Superior temporal gyrus (tissue), 1 donor: Measurements from ENCODE around the gene TTC29.

Source experiments
- DNase-seq: peaks from one replicate; pipeline ENCODE4 v3.0.0-alpha.2; 2016; ENCODE audit errors: extremely low spot score

Gene TTC29, protein sequence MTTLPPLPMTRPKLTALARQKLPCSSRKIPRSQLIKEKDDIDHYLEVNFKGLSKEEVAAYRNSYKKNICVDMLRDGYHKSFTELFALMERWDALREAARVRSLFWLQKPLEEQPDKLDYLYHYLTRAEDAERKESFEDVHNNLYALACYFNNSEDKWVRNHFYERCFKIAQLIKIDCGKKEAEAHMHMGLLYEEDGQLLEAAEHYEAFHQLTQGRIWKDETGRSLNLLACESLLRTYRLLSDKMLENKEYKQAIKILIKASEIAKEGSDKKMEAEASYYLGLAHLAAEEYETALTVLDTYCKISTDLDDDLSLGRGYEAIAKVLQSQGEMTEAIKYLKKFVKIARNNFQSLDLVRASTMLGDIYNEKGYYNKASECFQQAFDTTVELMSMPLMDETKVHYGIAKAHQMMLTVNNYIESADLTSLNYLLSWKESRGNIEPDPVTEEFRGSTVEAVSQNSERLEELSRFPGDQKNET

DNA sequence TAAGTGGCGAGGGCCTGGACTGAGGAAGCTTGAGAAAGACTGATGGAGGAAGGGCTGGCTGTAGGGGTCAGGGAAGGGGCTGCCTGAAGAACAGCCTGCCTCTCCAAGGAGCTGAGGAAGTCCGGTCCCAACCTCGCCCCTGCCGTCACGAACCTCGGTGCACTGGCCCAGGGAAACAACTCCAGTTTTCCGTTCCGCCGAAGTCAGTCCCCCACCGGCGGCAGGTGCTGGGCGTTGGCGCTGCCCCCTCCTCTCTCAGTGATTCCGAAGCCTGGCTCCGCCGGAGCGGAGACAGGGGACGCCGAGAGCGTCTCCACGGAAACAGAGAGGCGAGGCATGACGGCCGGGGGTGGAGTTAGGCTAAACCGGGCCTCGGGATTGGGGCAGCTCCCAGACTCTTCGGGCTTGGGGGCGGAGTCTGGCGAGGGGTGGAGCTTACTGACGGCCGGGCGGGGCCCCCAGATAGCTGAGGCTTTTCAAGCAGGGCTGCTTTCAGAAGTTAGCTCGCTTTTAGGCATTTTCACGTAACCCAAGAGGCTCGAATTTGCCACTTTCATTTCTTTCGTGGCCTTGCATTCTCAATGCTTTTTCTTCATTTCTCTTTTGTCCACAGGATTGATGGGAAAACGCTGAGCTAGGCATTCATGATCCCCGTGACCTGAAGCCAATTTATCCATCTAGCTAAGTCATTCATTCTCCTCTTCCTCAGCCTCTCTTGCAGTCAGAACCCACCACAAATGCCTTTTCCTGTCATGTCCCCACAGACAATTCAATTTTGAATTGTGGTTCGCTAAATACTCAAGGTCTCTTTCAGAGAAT is at the start of gene TTC29:
Gene TTC29 (minus strand): TSS at position 309 of the 819 bp plus-strand sequence. CDS start 5,969 bp downstream, outside the sequence.
- peak; percentile 88 for DNase-seq

DNA sequence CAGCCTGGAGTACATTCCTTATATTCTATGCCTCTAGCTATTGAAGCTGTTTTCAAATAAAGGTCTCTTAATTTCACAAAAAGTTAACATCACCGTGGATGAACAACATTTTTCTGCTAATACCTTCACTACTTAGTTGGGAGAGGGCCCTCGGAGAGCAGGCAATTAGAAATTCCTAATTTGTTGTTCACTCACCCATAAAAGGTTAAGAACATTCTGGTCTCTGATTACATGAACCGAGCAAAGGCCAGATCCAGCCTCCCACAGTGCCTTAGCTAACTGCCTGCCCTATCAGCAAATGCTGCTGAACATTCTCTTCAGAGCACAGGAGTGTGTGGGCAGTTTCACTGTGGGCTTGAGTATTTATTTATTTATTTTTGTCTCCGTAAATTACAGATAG is 36.0 kb upstream of the TTC29 start:
- DNase-seq = no peak

DNA sequence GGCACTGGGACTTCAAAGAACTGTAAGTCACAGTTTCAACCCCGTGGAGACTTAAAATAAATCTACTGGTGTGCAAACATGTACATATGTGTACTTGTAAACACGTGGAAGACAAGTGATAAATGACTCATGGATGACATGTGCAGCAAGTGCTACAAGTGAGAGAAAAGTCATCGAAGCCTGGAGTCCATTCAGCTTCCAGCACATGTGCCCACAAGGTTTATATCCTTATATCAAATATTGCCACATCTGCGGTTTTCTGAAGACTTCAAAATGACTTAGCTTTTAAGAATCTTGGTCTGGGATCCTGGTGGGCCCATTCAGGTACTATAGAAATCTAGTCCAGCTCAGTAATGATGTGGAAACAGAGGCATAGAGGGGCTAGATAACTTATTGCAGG is 33.0 kb upstream of the TTC29 start:
- DNase-seq = no peak

DNA sequence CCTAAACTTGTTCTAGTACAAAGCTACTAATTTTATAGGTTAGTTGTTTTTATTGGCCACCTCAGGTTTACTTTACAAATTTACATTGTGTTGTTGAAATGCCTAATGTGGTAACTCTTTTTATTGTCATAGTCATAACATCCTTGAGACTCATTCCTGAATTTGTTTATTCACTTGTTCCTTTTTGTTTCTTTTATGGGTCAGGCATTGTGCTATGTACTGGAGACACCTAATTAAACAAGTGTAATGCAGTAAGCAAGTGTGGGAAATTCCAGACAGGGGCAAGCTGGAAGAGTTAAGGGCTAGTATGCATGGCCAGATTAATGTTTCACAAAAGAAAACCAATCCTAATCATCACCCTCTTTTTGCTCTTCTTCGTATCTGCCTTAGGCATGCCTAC is 30.5 kb upstream of the TTC29 start:
- DNase-seq = no peak

DNA sequence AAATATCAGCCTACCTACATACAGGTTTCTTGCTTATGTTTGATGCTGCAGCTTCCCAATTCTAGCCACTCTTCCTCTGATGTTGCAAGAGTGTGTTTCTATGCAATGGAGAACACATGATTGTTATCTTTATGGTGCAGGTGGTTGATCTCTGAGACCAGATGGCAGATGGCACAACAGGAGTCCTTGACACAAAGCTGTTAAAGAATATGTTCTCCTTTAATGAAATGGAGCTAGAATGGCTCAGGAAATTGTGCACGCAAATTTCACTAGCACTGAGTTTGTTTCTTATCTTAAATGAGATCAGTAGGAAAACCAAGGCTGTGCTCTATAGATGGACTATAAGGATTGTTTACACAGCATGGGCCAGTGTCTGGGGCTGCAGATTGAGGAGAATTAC is 29.9 kb upstream of the TTC29 start:
- DNase-seq = no peak

DNA sequence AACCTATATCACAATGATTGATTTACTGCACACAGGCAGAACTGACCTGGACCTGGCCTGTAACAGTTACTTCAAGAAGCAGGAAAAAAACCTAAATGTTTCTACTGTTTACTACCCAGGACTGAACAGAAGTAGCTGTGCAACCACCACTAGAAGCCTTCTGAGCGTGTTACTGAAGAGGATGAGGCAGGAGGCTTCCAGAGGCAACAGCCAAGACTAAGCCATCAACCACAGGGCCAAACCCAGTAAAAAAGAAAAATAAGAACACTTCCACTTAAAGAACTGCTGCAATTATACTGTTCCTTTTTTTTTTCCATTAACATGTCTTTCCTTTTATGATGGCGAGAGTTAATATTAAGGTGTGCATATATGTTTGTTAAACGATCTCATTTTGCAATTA is 29.4 kb upstream of the TTC29 start:
- no peak for DNase-seq

DNA sequence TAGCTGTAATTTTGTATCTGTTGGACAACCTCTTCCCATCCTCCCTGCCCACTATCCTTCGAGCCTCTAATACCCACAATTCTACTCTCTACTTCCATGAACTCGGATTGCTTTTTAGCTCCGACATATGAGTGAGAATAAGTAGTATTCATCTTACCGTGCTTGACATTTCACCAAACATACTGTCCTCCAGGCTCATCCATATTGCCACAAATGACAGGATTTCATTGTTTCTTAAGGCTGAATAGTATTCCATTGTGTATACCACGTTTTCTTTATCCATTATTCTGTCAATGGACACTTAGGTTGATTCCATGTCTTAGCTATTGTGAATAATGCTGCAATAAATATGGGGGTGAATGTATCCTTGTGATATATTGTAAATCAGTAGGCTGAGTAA is 26.4 kb upstream of the TTC29 start:
- DNase-seq = no peak

DNA sequence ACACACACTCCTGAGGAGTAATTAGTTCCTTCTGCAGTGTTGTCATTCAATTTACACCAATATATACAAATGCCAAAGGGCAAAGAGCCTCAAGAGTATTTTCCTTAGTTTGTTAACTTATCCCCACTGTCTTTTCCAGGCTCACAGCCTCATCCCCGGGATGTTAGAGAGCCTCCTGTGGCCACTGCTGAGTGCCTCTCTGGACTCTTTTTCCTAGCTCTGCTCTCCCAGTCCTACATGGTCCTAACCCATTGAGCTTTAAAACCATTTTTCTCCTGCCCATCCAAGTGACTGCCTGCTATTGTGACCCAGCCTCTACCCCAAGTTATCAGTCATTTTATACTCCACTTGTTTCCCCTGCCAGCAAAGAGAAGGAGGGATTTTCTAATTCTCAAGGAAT is 23.5 kb upstream of the TTC29 start:
- no peak for DNase-seq

DNA sequence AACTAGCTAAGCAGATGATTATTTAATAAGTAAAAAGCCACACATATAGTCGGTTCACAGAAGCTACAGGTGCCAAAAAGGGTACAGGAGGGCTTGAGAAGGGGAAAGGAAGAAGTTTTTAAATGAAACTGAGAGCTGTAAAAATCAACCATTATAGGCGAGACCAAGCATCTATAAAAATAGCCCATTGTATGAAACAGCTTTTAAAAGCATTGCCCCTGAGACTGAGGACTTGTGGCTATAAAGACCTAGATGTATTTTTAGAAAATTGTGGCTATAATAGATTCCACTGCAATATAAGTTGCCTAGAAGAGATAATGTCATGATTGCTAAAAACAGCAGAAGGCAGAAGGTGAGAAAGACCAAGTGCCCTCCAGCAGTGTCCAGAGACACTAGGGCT is 15.0 kb upstream of the TTC29 start:
- no peak for DNase-seq

DNA sequence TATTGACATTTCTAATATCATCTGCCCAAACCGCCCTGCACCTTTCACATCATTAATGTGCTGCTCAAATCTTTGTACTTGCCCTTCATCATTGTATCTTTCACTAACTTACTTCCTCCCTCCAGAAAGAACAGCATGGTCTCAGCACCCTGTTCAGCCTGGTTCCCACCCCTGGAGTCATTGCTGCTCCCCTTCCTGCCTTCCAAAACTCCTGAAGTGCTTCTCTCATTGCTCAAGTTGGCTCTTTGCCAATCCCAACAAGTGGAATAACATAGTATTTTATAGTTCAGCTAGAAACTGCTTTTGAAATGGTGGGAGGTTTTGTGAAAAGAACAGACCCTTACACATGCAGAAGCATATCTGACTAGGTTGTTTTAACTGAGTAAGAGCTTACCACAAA is 14.0 kb upstream of the TTC29 start:
- no peak for DNase-seq

DNA sequence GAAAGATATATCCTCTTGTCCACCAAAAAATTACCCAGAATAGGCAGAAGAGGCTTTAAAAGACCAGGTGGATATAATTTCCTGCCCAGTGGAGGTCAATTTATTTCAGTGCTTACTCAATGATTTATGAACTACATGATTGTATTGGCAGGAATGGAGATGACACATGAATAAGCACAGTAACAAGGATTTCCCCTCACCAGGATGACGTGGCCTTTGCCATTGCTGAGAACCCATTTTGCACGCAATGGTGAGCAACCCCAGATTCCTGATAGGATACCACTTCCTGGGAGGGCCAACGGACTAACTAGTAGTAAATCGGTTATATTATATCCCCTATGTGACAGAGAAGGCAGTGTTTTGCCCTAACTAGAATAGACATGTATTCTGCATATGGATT is 11.6 kb upstream of the TTC29 start:
- no peak for DNase-seq

DNA sequence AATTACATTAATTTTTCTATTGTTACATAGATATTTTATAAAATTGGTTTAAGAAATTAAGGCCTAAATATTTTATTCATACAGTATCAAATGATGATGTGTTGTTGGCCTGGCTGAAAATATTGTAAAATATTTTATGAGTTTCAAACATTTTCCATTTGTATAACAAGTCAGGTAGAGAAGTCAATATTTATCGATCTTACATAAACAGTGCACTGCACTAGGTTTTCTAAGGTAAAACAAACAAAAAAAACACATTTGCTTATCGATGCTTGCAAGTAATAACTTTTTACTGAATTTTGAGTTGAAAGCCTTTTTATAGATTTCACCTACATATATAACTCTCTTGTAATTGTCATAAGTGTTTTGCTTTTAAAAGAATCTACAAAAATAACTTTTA is 7.2 kb upstream of the TTC29 start:
- no peak for DNase-seq

DNA sequence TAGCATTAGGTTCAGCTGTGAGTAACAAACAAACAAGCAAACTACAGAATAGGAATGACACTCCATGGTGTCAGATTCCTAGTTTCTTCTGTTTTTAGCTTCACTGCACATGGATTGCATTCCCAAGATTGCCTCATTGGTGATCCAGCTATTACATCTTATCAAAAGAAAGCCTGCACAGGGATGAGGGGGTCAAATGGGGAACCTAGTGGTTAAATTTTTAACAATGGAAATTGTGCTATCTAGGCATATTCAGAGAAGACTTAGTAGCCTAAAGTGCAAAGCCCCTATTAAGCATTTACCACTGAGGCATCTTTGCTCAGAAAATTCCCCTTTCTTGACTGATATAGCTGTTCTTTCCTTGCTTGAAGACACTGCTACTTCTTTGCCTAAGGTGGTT is 3.9 kb upstream of the TTC29 start:
- no peak for DNase-seq

DNA sequence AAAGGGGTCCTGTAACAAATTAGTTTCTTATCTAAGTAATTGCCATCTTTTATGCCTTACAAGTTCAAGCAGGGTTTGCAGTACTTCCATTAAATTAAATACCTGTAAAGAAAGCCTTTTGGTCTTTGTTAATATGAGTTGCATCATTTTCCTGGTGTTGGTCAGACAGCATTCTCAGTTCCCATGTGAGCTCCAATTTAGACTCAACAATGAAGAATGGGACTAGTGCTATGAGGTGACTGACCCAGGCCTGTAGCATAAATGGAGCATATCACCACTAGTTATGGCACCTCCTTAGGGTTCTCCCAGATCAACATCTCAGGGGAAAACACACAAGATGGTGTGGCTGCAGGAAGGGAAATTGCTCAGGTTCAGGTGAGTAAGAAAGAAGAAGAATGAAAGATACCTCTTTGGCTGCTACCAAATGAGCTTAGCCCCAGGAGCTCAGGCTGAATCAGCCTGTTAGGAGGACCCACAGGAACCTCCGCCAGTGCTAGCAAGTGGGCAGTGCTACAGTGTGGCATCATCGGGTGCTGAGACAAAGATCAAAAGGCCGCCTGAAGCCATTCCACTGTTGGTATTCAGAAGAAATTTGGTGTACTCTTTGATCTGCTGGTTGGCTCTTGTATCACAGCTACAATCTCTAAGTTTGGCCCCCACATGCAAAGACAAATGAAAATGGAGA is 1.8 kb downstream of the TTC29 start:
- no peak for DNase-seq

DNA sequence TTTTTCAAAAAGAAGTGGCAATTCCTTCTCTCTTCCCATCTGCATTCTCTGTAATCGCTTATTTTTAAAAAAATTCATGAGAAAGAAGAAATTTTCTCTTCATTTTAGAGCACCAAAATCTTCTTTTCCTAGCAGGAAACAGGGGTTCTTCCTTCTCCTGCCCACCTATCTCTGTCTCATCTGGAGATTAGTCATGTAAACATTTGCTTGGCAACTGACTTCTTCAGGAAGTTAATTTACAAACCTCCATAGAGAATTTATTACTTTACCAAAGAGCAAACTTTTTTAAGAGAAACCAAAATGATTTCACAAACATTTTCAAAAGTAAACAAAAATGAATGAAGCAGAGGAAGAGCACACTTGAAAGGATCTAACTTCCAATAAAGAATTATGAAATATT is 13.5 kb downstream of the TTC29 start:
- no peak for DNase-seq

DNA sequence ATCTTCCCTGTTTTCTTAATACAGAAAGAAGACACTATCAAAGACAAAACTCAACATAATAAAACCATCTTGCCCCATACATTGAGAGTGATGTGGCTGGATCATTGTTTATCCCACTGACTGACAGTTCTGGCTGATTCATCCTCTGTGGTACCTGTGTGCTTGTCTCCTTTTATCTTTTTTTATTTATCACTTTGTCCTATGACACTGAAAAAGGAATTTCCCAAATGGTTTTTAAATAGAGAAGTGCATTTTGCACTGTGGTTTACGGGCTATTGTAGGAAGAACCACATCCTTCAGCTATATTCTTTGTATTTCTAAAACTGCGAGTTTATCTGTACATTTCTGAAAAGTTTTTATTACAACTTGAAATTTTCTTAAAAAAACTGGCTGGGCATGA is 15.0 kb downstream of the TTC29 start:
- no peak for DNase-seq

DNA sequence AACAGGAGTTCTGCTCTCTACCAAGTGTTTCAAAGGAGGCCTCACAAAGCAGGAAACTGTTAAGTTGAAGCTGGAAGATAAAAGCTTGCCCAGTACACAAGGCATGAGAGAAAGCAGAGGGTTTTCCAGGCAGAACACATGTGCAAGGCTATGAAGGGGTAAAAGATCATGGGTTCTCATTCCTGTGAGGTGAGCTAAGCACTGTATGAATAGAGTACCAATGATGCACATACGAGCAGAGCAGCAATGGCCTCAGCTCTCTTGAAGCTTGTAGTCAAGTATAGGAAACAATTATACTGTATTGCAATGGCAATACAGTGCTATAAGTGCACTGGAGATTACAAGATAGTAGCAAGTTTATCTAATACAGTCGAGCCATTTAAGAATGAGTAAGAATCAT is 18.0 kb downstream of the TTC29 start:
- DNase-seq = no peak

DNA sequence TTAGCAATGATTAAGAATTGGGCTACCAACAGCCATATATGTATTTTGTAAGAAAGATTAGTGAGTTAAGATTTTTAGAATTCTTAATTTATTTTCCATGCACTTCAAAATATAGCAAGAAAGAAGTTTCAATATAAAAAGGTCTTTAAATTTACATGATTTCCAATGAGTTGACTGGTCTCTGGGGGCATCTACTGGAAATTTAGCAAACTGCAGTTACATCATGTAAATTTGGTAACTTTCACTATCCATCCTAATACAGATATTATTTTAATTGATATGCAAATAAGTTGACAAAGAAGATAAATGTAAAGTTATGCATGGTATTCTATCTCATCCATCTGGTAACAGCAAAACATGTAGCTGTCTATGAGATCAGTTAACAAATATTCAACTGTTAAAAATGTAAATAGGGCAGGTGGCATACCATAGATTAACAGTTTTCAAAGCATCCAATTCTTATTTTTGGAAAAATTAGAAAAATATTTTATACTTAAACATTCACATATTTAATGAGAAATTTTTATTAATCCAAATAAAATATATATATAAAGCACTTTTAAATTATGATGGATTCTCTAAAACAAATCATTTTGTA is 29.1 kb downstream of the TTC29 start:
- DNase-seq = peak; percentile 78

DNA sequence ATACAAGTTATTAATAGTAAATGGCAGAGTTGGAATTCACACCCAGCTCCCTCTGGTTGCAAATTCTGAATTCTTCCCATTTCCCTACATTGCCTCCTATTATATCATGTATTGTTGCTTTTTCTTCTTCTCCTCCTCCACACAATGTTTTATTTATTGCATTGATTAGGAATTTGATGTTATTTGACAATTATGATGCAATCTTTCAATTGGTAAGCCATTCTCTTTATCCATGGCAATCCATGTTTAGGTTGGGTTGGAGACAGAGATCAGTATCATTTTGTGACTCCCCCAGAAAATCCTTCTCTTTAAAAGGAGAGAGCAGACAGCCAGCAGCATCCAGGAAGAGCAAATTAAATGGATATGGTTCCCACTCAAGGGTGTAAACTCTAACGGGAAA is 30.5 kb downstream of the TTC29 start:
- DNase-seq = no peak

DNA sequence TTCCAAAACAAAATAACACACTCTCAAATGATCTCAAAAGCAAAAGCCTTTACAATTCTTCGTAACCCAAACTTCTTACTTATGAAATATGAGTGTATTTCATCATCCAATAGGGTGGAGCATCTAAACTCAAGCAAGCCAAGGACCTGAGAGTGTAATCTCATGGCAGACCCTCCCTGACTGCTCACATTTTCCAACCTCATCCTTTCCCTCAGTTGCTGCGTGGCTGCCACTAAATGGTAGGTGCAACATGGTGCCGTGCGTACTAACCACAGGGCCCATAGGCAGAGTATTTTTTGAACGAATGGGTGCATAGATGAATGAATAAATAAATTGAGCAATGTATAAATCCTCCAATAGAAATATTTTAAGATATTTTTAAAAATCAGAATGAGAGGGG is 45.4 kb downstream of the TTC29 start:
- no peak for DNase-seq

DNA sequence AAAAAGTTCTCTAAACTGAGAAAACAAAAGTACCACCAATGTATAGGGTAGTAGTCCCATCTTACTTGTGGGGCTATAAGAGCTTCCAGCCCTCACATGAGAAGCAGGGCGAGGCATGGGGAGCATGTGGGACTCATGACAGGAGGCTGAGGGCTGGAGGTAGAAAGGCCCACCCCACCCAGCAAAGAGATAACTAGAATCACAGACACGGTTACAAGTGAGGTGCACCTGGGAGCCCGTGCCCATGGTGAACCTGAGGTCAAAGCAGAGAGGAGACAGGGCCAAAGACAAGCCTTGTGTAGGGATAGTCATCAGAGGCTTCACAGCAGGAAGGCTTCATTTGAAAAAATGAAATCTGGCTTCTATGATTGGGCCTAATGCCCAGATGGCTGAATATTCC is 55.4 kb downstream of the TTC29 start:
- no peak for DNase-seq

DNA sequence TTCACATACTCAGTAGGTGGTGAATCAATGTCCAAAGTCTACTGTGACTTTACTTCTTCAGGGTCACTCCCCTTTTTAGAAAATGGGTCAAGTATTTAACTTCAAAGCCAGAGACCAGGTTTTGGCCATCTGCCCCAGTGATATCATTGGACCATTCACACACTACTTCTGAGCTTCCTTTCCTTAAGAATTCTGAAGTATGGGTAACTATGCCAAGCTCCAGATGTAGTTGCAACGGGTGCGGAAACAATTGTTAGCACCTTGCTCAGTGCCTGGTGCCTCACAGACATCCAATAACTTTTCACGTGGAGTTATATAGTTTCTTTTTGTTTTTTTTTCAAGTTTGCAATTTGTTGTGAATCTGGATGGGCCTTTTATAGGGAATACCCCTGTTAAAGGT is 62.6 kb downstream of the TTC29 start:
- no peak for DNase-seq
